H9 (cell line): ENCODE results near the gene SOWAHB. TPM values are rescaled to one million over a fixed set of nuclear protein-coding genes. Genes with fewer than 3 reads are reported as not detected.
A peak's percentile ranks its signal among the peaks of the same experiment; 100 is the strongest.

ENCODE experiments used
- DNase-seq: peaks from one replicate; pipeline ENCODE4 v3.0.0-alpha.2; 2017
- H2AFZ ChIP-seq: one replicate; pipeline ENCODE4 v1.6.1; 2013; ENCODE audit warnings: mild to moderate bottlenecking, low read length, control low read depth, moderate library complexity
- H2AK5ac ChIP-seq: 2 replicates; pipeline ENCODE4 v1.6.1; 2013; ENCODE audit warnings: low read length, control low read depth, mixed read lengths; ENCODE audit not compliant: insufficient read length
- H2BK120ac ChIP-seq: one replicate; pipeline ENCODE4 v1.6.1; 2013; ENCODE audit warnings: low read depth, mild to moderate bottlenecking, low read length, control low read depth, inconsistent platforms; ENCODE audit not compliant: poor library complexity, severe bottlenecking
- H2BK12ac ChIP-seq: 2 replicates; pipeline ENCODE4 v1.6.1; 2013; ENCODE audit warnings: low read length, control low read depth, mixed read lengths, low read depth; ENCODE audit not compliant: insufficient read length
- H2BK15ac ChIP-seq: 2 replicates; pipeline ENCODE4 v1.6.1; 2013; ENCODE audit warnings: low read depth, low read length, control low read depth
- H2BK20ac ChIP-seq: one replicate; pipeline ENCODE4 v1.6.1; 2013; ENCODE audit warnings: low read depth, mild to moderate bottlenecking, low read length, control low read depth, inconsistent platforms; ENCODE audit not compliant: poor library complexity, severe bottlenecking
- H2BK5ac ChIP-seq: 2 replicates; pipeline ENCODE4 v1.6.1; 2013; ENCODE audit warnings: low read length, control low read depth, mixed read lengths; ENCODE audit not compliant: insufficient read length
- H3K14ac ChIP-seq: 2 replicates; pipeline ENCODE4 v1.6.1; 2013; ENCODE audit warnings: low read length, control low read depth; ENCODE audit not compliant: insufficient read depth
- H3K18ac ChIP-seq: 2 replicates; pipeline ENCODE4 v1.6.1; 2013; ENCODE audit warnings: low read depth, mild to moderate bottlenecking, mixed read lengths, low read length, control low read depth; ENCODE audit not compliant: insufficient read length
- H3K23ac ChIP-seq: 2 replicates; pipeline ENCODE4 v1.6.1; 2013; ENCODE audit warnings: low read length, control low read depth, mixed read lengths, low read depth; ENCODE audit not compliant: insufficient read length
- H3K23me2 ChIP-seq: 2 replicates; pipeline ENCODE4 v1.6.1; 2013; ENCODE audit warnings: low read depth, mild to moderate bottlenecking, mixed read lengths, low read length, control low read depth; ENCODE audit not compliant: insufficient read length, poor library complexity, severe bottlenecking
- H3K27ac ChIP-seq: 2 replicates; pipeline ENCODE4 v1.5.1; 2013; ENCODE audit warnings: low read length, control low read depth, mixed read lengths, low read depth; ENCODE audit not compliant: insufficient read length
- H3K27me3 ChIP-seq: 2 replicates; pipeline ENCODE4 v1.6.1; 2013; ENCODE audit warnings: low read length, control low read depth, inconsistent platforms; ENCODE audit not compliant: insufficient read depth
- H3K4ac ChIP-seq: 2 replicates; pipeline ENCODE4 v1.6.1; 2013; ENCODE audit warnings: low read depth, mild to moderate bottlenecking, control low read depth, inconsistent platforms, low read length, moderate library complexity
- H3K4me1 ChIP-seq: 2 replicates; pipeline ENCODE4 v1.6.1; 2013; ENCODE audit warnings: low read length, control low read depth, inconsistent platforms; ENCODE audit not compliant: insufficient read depth
- H3K4me2 ChIP-seq: 2 replicates; pipeline ENCODE4 v1.6.1; 2013; ENCODE audit warnings: low read length, control low read depth, mixed read lengths; ENCODE audit not compliant: insufficient read length, insufficient read depth
- H3K56ac ChIP-seq: 2 replicates; pipeline ENCODE4 v1.6.1; 2013; ENCODE audit warnings: low read depth, mild to moderate bottlenecking, mixed read lengths, low read length, control low read depth; ENCODE audit not compliant: insufficient read length
- H3K79me1 ChIP-seq: 2 replicates; pipeline ENCODE4 v1.6.1; 2013; ENCODE audit warnings: low read depth, mild to moderate bottlenecking, moderate library complexity, low read length, control low read depth, inconsistent platforms; ENCODE audit not compliant: insufficient read depth, poor library complexity, severe bottlenecking
- H3K79me2 ChIP-seq: 2 replicates; pipeline ENCODE4 v1.6.1; 2013; ENCODE audit warnings: low read length, control low read depth, inconsistent platforms; ENCODE audit not compliant: insufficient read depth
- H3K9ac ChIP-seq: 2 replicates; pipeline ENCODE4 v1.6.1; 2013; ENCODE audit warnings: low read length, control low read depth, mixed read lengths; ENCODE audit not compliant: insufficient read length; ENCODE audit errors: extremely low read depth
- H3K9me3 ChIP-seq: one replicate; pipeline ENCODE4 v1.6.1; 2013; ENCODE audit warnings: low read depth, low read length, inconsistent platforms; ENCODE audit not compliant: control insufficient read depth
- H3T11ph ChIP-seq: one replicate; pipeline ENCODE4 v1.6.1; 2013; ENCODE audit warnings: mild to moderate bottlenecking, low read length, control low read depth, inconsistent platforms
- H4K20me1 ChIP-seq: one replicate; pipeline ENCODE4 v1.6.1; 2013; ENCODE audit not compliant: control insufficient read depth, insufficient read length, insufficient read depth
- H4K5ac ChIP-seq: 2 replicates; pipeline ENCODE4 v1.6.1; 2013; ENCODE audit warnings: low read depth, mild to moderate bottlenecking, mixed read lengths, low read length, control low read depth; ENCODE audit not compliant: insufficient read length
- H4K8ac ChIP-seq: replicated peaks from 2 replicates; pipeline ENCODE4 v1.6.1; 2013; ENCODE audit warnings: low read length, control low read depth, mixed read lengths, low read depth; ENCODE audit not compliant: insufficient read length
- H4K91ac ChIP-seq: 2 replicates; pipeline ENCODE4 v1.6.1; 2013; ENCODE audit warnings: low read depth, mild to moderate bottlenecking, moderate library complexity, mixed read lengths, low read length, control low read depth; ENCODE audit not compliant: insufficient read length
- H3K27ac Mint-ChIP-seq, 3 experiments: 2 replicates in 2 of 3; 3 replicates in 1 of 3; pipeline ENCODE4 v1.8.0; 2020 to 2021; ENCODE audit warnings: mixed read lengths in 3 of 3, mild to moderate bottlenecking in 1 of 3, moderate library complexity in 1 of 3
- H3K27me3 Mint-ChIP-seq: 2 replicates; pipeline ENCODE4 v1.8.0; 2021; ENCODE audit warnings: low read depth, mild to moderate bottlenecking, moderate library complexity, mixed read lengths
- H3K36me3 Mint-ChIP-seq, 3 experiments: 2 replicates in 2 of 3; 3 replicates in 1 of 3; pipeline ENCODE4 v1.8.0; 2020 to 2021; ENCODE audit warnings: low read depth in 3 of 3, mixed read lengths in 3 of 3; ENCODE audit not compliant: insufficient read depth in 1 of 3
- H3K4me1 Mint-ChIP-seq, 2 experiments: 2 replicates each; pipeline ENCODE4 v1.8.0; 2020; ENCODE audit warnings: mixed read lengths in 2 of 2
- H3K4me3 Mint-ChIP-seq, 2 experiments: 2 replicates in 1 of 2; 3 replicates in 1 of 2; pipeline ENCODE4 v1.8.0; 2020 to 2021; ENCODE audit warnings: mild to moderate bottlenecking in 2 of 2, mixed read lengths in 2 of 2, moderate library complexity in 1 of 2
- H3K9me3 Mint-ChIP-seq, 2 experiments: 2 replicates in 1 of 2; 3 replicates in 1 of 2; pipeline ENCODE4 v1.8.0; 2020; ENCODE audit warnings: mild to moderate bottlenecking in 2 of 2, mixed read lengths in 2 of 2, moderate library complexity in 1 of 2
- WGBS: extraction: QIAGEN DNeasy Blood & Tissue Kit; methylation state at CpG from one replicate; pipeline ENCODE4 v1.1.7; 2013; ENCODE audit warnings: missing lambda C conversion rate, low lambda C conversion rate, mixed read lengths; ENCODE audit not compliant: insufficient read length; ENCODE audit errors: extremely low coverage; 5-methylcytosine and 5-hydroxymethylcytosine counted together
- total RNA-seq: library from RNA; stranded (reverse); gene quantifications from 2 replicates; pipeline ENCODE4 v1.2.1, GENCODE V29; 2021
- TF ChIP-seq, protein P1 (sequence below): fragments of 200-600 bp; sonication (generic); conservative IDR thresholded peaks from 3 replicates; pipeline ENCODE4 v1.8.0; 2021; ENCODE audit warnings: antibody characterized with exemption, mild to moderate bottlenecking

SOWAHB gene
- total RNA-seq, 1 experiment from 2014 or later: 0.26 TPM

DNA sequence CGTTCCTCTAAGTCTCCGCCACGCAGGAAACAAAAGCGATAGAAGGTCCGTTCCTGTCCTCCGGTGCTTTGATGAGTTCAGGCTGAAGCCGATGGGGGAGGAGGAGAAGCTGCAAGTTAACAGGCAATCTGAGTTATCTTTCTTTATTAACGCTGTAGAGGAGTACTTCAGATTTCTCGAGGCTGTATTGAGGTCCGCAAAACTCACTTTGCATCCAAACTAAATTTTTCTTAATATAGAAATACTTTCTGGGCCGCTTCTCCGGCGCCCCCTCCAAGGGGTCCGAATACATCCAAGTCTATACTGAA lies 395 bp upstream of the SOWAHB start:
- no peaks in the 10 kb centered on the region for H3K79me1 ChIP-seq
- no peak overlapping the region for H2BK12ac ChIP-seq
- H3K4me1 Mint-ChIP-seq: peaks cover 10 to 15% of the 10 kb centered on the region in 2 experiments
- DNase-seq: no peak
- H2BK5ac ChIP-seq: no peak overlapping the region
- no peak overlapping the region for H2AFZ ChIP-seq
- no peak overlapping the region for H4K8ac ChIP-seq
- peaks cover 27% of the 10 kb centered on the region for H3K27me3 ChIP-seq
- H3K4me3 Mint-ChIP-seq: peak overlapping the region; percentile 69 to 80
- H4K5ac ChIP-seq: no peak overlapping the region
- H3K4me1 ChIP-seq: no peaks in the 10 kb centered on the region
- H3K18ac ChIP-seq: no peak overlapping the region
- H3K14ac ChIP-seq: no peak overlapping the region
- H3K4ac ChIP-seq: no peak overlapping the region
- no peak overlapping the region for H3K27ac ChIP-seq
- no CpG with 5 or more reads among the region's 14 CpGs for WGBS
- peaks cover 18% of the 10 kb centered on the region for H3K23me2 ChIP-seq
- H3K9me3 ChIP-seq: no peaks in the 10 kb centered on the region
- H3K9ac ChIP-seq: no peak overlapping the region
- peaks cover 0 to 2% of the 10 kb centered on the region in 2 experiments; a peak in 1 of 5 replicates for H3K9me3 Mint-ChIP-seq
- no peak overlapping the region for H2BK15ac ChIP-seq
- H2BK20ac ChIP-seq: no peak overlapping the region
- no peaks in the 10 kb centered on the region for H3K36me3 Mint-ChIP-seq
- peak overlapping the region; percentile 70 for H3K4me2 ChIP-seq
- H4K91ac ChIP-seq: no peak overlapping the region
- no peak overlapping the region for H3T11ph ChIP-seq
- no peaks in the 10 kb centered on the region for H4K20me1 ChIP-seq
- H3K79me2 ChIP-seq: no peaks in the 10 kb centered on the region
- TF ChIP-seq, protein P1, sequence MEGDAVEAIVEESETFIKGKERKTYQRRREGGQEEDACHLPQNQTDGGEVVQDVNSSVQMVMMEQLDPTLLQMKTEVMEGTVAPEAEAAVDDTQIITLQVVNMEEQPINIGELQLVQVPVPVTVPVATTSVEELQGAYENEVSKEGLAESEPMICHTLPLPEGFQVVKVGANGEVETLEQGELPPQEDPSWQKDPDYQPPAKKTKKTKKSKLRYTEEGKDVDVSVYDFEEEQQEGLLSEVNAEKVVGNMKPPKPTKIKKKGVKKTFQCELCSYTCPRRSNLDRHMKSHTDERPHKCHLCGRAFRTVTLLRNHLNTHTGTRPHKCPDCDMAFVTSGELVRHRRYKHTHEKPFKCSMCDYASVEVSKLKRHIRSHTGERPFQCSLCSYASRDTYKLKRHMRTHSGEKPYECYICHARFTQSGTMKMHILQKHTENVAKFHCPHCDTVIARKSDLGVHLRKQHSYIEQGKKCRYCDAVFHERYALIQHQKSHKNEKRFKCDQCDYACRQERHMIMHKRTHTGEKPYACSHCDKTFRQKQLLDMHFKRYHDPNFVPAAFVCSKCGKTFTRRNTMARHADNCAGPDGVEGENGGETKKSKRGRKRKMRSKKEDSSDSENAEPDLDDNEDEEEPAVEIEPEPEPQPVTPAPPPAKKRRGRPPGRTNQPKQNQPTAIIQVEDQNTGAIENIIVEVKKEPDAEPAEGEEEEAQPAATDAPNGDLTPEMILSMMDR: no peak
- H3K23ac ChIP-seq: no peak overlapping the region
- no peak overlapping the region for H2BK120ac ChIP-seq
- H3K27ac Mint-ChIP-seq: no peak overlapping the region
- no peak overlapping the region for H3K56ac ChIP-seq
- peaks cover 61% of the 10 kb centered on the region for H3K27me3 Mint-ChIP-seq
- no peak overlapping the region for H2AK5ac ChIP-seq
